Esophagus squamous epithelium (tissue), 5 donors: ENCODE measurements around the gene CLIC1. TPM values are rescaled to one million over a fixed set of nuclear protein-coding genes. Genes with fewer than 3 reads are reported as not detected.

Experiments
- DNase-seq: peaks from one replicate; lab custom pipeline; 2025; lab: John Stamatoyannopoulos, UW
- H3K27ac ChIP-seq, 4 donors: fragments of 200-600 bp; sonication (generic); one replicate each; pipeline ENCODE4 v1.5.1; 2016 to 2019; ENCODE audit warnings: mild to moderate bottlenecking in 1 of 4
- H3K27me3 ChIP-seq, 4 donors: fragments of 200-600 bp; sonication (generic); 1 replicate in 3 of 4; 2 replicates in 1 of 4; pipeline versions ENCODE4 v1.5.1 to v1.6.0; 2017 to 2021; ENCODE audit warnings: antibody characterized with exemption in 1 of 4
- H3K36me3 ChIP-seq, 3 donors: fragments of 200-600 bp; sonication (generic); one replicate each; pipeline ENCODE4 v1.5.1; 2016 to 2019
- H3K4me1 ChIP-seq, 3 donors: fragments of 200-600 bp; sonication (generic); one replicate each; pipeline ENCODE4 v1.5.1; 2017 to 2019
- H3K4me3 ChIP-seq, 4 donors: fragments of 200-600 bp; sonication (generic); 1 replicate in 3 of 4; 2 replicates in 1 of 4; pipeline ENCODE4 v1.5.1; 2016 to 2019; ENCODE audit warnings: mild to moderate bottlenecking in 2 of 4, moderate library complexity in 1 of 4
- H3K9me3 ChIP-seq, 3 donors: fragments of 200-600 bp; sonication (generic); one replicate each; pipeline ENCODE4 v1.5.1; 2016 to 2019
- CTCF ChIP-seq, 6 experiments: fragments of 450-650 bp in 4 of 6; fragments of 200-600 bp in 2 of 6; sonication (generic) in 2 of 6; IDR thresholded peaks; one replicate each; pipeline ENCODE4 v1.5.1; 2016 to 2019; ENCODE audit warnings: antibody characterized with exemption in 6 of 6, mild to moderate bottlenecking in 4 of 6, moderate library complexity in 4 of 6
- POLR2A ChIP-seq, 4 donors: fragments of 450-650 bp; IDR thresholded peaks; one replicate each; pipeline ENCODE4 v1.6.1; 2017; ENCODE audit warnings: antibody characterized with exemption in 4 of 4, mild to moderate bottlenecking in 4 of 4, moderate library complexity in 3 of 4
- WGBS, 2 donors: methylation state at CpG; one replicate each; pipeline ENCODE4 v1.1.5; 2018; 5-methylcytosine and 5-hydroxymethylcytosine counted together
- intact Hi-C: fragments of 100-400 bp; cut with DNase I; formaldehyde crosslinking; loops from one replicate; pipeline ENCODE4 v1.15.0; 2022
- total RNA-seq, 4 donors: library from RNA; depleted of rRNA; stranded (reverse); fragments of >200 nt; gene quantifications; one replicate each; pipeline ENCODE4 v1.1.0, GENCODE V29; 2016
- donor health status: DM: yes; HTN: yes; CAD: no.

Gene CLIC1
- total RNA-seq, 4 donors from 2014 or later: 289 to 440 (median 365) TPM

GRCh38 chr6:31744422-31744821 lies 8.1 kb upstream of the CLIC1 start:
- no peak for TF ChIP-seq POLR2A (IDR thresholded peaks at IDR 0.05)
- no peak for TF ChIP-seq CTCF (IDR thresholded peaks at IDR 0.05)
- peaks cover 0 to 13% (median 9%) of the 10 kb centered on the region in 3 donors for H3K4me1 ChIP-seq
- H3K36me3 ChIP-seq: peaks cover 0 to 11% (median 0%) of the 10 kb centered on the region in 3 donors
- no peak overlapping the region for H3K27ac ChIP-seq
- DNase-seq: no peak
- no peak overlapping the region for H3K4me3 ChIP-seq
- 48 to 57% methylated on average over 1 of the region's 1 CpG for WGBS, 2 donors
- intact Hi-C loops: no loop called here
- H3K9me3 ChIP-seq: no peaks in the 10 kb centered on the region
- H3K27me3 ChIP-seq: no peaks in the 10 kb centered on the region

GRCh38 chr6:31742894-31743293 lies 6.6 kb upstream of the CLIC1 start:
- WGBS, 2 donors: 67 to 69% methylated on average over 3 of the region's 3 CpGs

GRCh38 chr6:31741815-31742214 lies 5.5 kb upstream of the CLIC1 start:
- no peaks in the 10 kb centered on the region for H3K27me3 ChIP-seq
- DNase-seq: no peak
- no peak overlapping the region for H3K27ac ChIP-seq
- 67 to 68% methylated on average over 2 of the region's 2 CpGs for WGBS, 2 donors
- intact Hi-C loops: no loop called here
- no peak overlapping the region for H3K4me3 ChIP-seq
- TF ChIP-seq CTCF (IDR thresholded peaks at IDR 0.05) (no peak), POLR2A (IDR thresholded peaks at IDR 0.05) (no peak)
- no peaks in the 10 kb centered on the region for H3K9me3 ChIP-seq
- peaks cover 23 to 39% (median 32%) of the 10 kb centered on the region in 3 donors for H3K4me1 ChIP-seq
- H3K36me3 ChIP-seq: peaks cover 0 to under 1% (median 0%) of the 10 kb centered on the region in 3 donors

More at GRCh38 chr6:31742894-31743293, 6.6 kb upstream of the CLIC1 start:
- TF ChIP-seq CTCF (IDR thresholded peaks at IDR 0.05) (no peak), POLR2A (IDR thresholded peaks at IDR 0.05) (no peak)
- no peaks in the 10 kb centered on the region for H3K27me3 ChIP-seq
- no peaks in the 10 kb centered on the region for H3K9me3 ChIP-seq
- peaks cover 14 to 28% (median 23%) of the 10 kb centered on the region in 3 donors for H3K4me1 ChIP-seq
- no peak overlapping the region for H3K4me3 ChIP-seq
- DNase-seq: no peak
- intact Hi-C loops: no loop called here
- peaks cover 0 to 11% (median 0%) of the 10 kb centered on the region in 3 donors for H3K36me3 ChIP-seq
- no peak overlapping the region for H3K27ac ChIP-seq

DNA sequence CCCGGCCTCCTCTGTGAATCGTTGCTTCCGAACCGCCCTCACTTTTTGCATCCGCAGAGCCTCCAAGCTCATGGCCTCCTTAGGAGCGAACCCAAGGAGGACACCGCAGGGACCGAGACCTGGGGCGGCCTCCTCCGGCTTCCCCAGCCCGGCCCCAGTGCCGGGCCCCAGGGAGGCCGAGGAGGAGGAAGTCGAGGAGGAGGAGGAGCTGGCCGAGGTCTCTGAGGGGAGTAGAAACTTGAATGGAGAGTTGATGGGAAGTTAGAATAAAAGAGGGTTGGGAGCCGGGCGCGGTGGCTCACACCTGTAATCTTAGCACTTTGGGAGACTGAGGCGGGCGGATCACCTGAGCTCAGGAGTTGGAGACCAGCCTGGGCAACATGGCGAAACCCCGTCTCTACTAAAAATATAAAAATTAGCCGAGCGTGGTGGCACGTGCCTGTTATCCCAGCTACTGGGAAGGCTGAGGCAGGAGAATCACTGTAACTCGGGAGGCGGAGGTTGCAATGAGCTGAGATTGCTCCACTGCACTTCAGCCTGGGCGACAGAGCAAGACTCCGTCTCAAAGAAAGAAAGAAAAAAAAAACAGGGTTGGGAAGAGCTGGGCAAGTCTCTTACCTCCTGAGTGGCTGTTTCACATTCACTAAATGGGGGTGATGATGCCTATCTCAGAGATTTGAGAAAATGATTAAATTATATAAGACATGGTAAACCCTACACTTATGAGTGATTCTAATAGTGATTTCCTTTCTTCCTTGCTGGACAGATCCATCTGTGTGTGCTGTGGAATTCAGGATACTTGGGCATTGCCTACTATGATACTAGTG lies 4.3 kb upstream of the CLIC1 start:
- 19 to 30% methylated on average over 15 to 18 of the region's 29 CpGs for WGBS, 2 donors
- no peaks in the 10 kb centered on the region for H3K9me3 ChIP-seq
- H3K27me3 ChIP-seq: no peaks in the 10 kb centered on the region
- intact Hi-C loops: no loop called here
- peaks cover 27 to 44% (median 36%) of the 10 kb centered on the region in 3 donors for H3K4me1 ChIP-seq
- H3K4me3 ChIP-seq: peak overlapping the region; percentile 56 to 81 (median 72)
- DNase-seq: no peak
- peak overlapping the region; percentile 83 to 97 (median 91) for H3K27ac ChIP-seq
- TF ChIP-seq CTCF (IDR thresholded peaks at IDR 0.05): no peak
- TF ChIP-seq POLR2A (IDR thresholded peaks at IDR 0.05): no peak
- no peaks in the 10 kb centered on the region for H3K36me3 ChIP-seq
